ENCODE results near the gene IGSF21. TPM values are rescaled to one million over a fixed set of nuclear protein-coding genes. Genes with fewer than 3 reads are reported as not detected.

IGSF21 gene
- total and polyA plus RNA-seq, 2 donors (not counting 1 experiment from before 2014, with no cell fraction given): not detected

DNA sequence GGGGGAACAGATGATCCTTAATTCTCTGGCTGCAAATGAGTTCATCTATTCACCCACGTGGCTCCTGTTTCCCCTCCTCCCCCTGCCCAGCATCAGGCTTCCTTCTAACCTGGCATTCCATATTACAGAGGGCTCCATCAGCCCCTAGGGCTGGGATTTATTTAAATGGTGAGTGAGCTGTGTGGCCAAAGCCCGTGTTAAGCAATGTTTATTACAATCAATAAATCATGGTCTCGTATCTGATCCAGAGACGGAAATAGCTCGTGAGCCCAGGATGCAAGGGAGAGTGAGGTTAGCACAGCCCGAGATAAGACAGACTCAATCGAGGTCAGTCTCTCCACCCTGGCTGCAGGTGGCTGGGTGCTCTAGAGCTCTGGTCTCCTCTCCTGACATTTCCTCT is 43.1 kb upstream of the IGSF21 start:
- H3K4me1 Mint-ChIP-seq: no peaks in the 10 kb centered on the region
- no peak overlapping the region for H2AFZ ChIP-seq (ENCODE audit: insufficient read depth, low read depth, low read length, poor library complexity, severe bottlenecking)
- H3K4me2 ChIP-seq (replicated peaks; ENCODE audit: low read depth, low read length, poor library complexity, severe bottlenecking): no peak overlapping the region
- no peaks in the 10 kb centered on the region for H3K4me1 ChIP-seq (ENCODE audit: control insufficient read depth in 2 of 2, insufficient read depth in 2 of 2, low read length in 2 of 2)
- no peaks in the 10 kb centered on the region for H3K36me3 ChIP-seq (replicated peaks in 1 of 2; ENCODE audit: control extremely low read depth in 1 of 2, control insufficient read depth in 1 of 2, extremely low read depth in 1 of 2, insufficient read depth in 2 of 2, low read length in 1 of 2)
- peaks cover 2% of the 10 kb centered on the region for H3K9me3 Mint-ChIP-seq (ENCODE audit: insufficient read depth)
- no peak overlapping the region for H3K27ac ChIP-seq (ENCODE audit: low read length in 2 of 2)
- peaks cover 0 to 4% (median 0%) of the 10 kb centered on the region in 3 donors for H3K9me3 ChIP-seq (ENCODE audit: control extremely low read depth in 1 of 3, control insufficient read depth in 2 of 3, insufficient read depth in 1 of 3, low read length in 2 of 3)
- intact Hi-C loops (cut with micrococcal nuclease): no loop called here
- no peak for DNase-seq
- H3K4me3 Mint-ChIP-seq: no peak overlapping the region
- H3K27ac Mint-ChIP-seq: no peak overlapping the region
- no peak overlapping the region for H3K4me3 ChIP-seq (ENCODE audit: control extremely low read depth in 1 of 5, extremely low read depth in 1 of 5, insufficient read depth in 1 of 5, low read depth in 2 of 5, low read length in 4 of 5)
- ChIA-PET CTCF (no interaction called here), POLR2A (no interaction called here)
- no peak overlapping the region for H3K9ac ChIP-seq (ENCODE audit: low read length)
- H3K79me2 ChIP-seq (ENCODE audit: control insufficient read depth, insufficient read depth, low read length): no peaks in the 10 kb centered on the region
- H4K20me1 ChIP-seq (ENCODE audit: control insufficient read depth, insufficient read depth, low read length, poor library complexity, severe bottlenecking): no peaks in the 10 kb centered on the region
- H3K27me3 Mint-ChIP-seq: peaks cover 23% of the 10 kb centered on the region
- 14% methylated on average over 4 of the region's 7 CpGs for WGBS (ENCODE audit: insufficient coverage)
- ATAC-seq (ENCODE audit: low read depth): no peak
- H3K27me3 ChIP-seq (replicated peaks in 1 of 4; ENCODE audit: control extremely low read depth in 1 of 4, control insufficient read depth in 3 of 4, insufficient read depth in 4 of 4, low read length in 3 of 4): peaks cover 0 to 8% (median 2%) of the 10 kb centered on the region in 4 experiments
- TF ChIP-seq EZH2 (IDR thresholded peaks at IDR 0.05; ENCODE audit: borderline replicate concordance, insufficient read depth, low read depth, low read length, poor library complexity, severe bottlenecking): no peak
- TF ChIP-seq, protein P1, sequence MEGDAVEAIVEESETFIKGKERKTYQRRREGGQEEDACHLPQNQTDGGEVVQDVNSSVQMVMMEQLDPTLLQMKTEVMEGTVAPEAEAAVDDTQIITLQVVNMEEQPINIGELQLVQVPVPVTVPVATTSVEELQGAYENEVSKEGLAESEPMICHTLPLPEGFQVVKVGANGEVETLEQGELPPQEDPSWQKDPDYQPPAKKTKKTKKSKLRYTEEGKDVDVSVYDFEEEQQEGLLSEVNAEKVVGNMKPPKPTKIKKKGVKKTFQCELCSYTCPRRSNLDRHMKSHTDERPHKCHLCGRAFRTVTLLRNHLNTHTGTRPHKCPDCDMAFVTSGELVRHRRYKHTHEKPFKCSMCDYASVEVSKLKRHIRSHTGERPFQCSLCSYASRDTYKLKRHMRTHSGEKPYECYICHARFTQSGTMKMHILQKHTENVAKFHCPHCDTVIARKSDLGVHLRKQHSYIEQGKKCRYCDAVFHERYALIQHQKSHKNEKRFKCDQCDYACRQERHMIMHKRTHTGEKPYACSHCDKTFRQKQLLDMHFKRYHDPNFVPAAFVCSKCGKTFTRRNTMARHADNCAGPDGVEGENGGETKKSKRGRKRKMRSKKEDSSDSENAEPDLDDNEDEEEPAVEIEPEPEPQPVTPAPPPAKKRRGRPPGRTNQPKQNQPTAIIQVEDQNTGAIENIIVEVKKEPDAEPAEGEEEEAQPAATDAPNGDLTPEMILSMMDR (IDR thresholded peaks at IDR 0.05): no peak

DNA sequence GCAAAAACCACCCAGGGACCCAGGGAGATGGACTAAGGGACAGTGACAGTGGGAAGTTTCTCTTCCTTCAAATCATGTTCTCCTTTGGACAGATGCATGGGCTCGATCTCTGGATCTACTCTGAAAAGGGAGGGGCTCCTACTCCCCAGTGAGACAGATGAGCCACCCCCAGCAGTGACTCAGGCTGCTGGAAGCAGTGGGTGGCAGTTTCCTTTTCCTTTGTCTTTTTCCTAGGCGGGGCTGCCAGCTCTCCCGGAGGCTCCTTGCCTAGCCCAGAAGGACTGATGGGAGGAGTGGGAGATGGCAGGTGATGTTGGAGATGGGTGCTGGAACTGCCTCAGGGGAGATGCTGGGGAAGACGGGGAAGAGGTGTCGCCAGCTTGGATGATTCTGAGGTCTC is 41.0 kb upstream of the IGSF21 start:
- Histone ChIP-seq H3K27ac (ENCODE audit: low read length in 2 of 2) (no peak overlapping the region), H2AFZ (ENCODE audit: insufficient read depth, low read depth, low read length, poor library complexity, severe bottlenecking) (no peak overlapping the region), H3K4me2 (replicated peaks; ENCODE audit: low read depth, low read length, poor library complexity, severe bottlenecking) (no peak overlapping the region), H3K4me3 (ENCODE audit: control extremely low read depth in 1 of 5, extremely low read depth in 1 of 5, insufficient read depth in 1 of 5, low read depth in 2 of 5, low read length in 4 of 5) (no peak overlapping the region), H3K27me3 (replicated peaks in 1 of 4; ENCODE audit: control extremely low read depth in 1 of 4, control insufficient read depth in 3 of 4, insufficient read depth in 4 of 4, low read length in 3 of 4) (peaks cover 0 to 8% (median 2%) of the 10 kb centered on the region in 4 experiments), H4K20me1 (ENCODE audit: control insufficient read depth, insufficient read depth, low read length, poor library complexity, severe bottlenecking) (no peaks in the 10 kb centered on the region), H3K9ac (ENCODE audit: low read length) (no peak overlapping the region), H3K79me2 (ENCODE audit: control insufficient read depth, insufficient read depth, low read length) (no peaks in the 10 kb centered on the region), H3K4me1 (ENCODE audit: control insufficient read depth in 2 of 2, insufficient read depth in 2 of 2, low read length in 2 of 2) (no peaks in the 10 kb centered on the region), H3K9me3 (ENCODE audit: control extremely low read depth in 1 of 3, control insufficient read depth in 2 of 3, insufficient read depth in 1 of 3, low read length in 2 of 3) (peaks cover 0 to 4% (median 0%) of the 10 kb centered on the region in 3 donors), H3K36me3 (replicated peaks in 1 of 2; ENCODE audit: control extremely low read depth in 1 of 2, control insufficient read depth in 1 of 2, extremely low read depth in 1 of 2, insufficient read depth in 2 of 2, low read length in 1 of 2) (no peaks in the 10 kb centered on the region)
- Mint-ChIP-seq H3K4me3 (no peak overlapping the region), H3K4me1 (no peaks in the 10 kb centered on the region), H3K9me3 (ENCODE audit: insufficient read depth) (peaks cover 2% of the 10 kb centered on the region), H3K27ac (no peak overlapping the region), H3K27me3 (peaks cover 26% of the 10 kb centered on the region)
- 100% methylated on average over 2 of the region's 5 CpGs for WGBS (ENCODE audit: insufficient coverage)
- CTCF ChIA-PET: no interaction called here
- intact Hi-C loops (cut with micrococcal nuclease): no loop called here
- no peak for ATAC-seq (ENCODE audit: low read depth)
- no peak for DNase-seq
- no peak for TF ChIP-seq EZH2 (IDR thresholded peaks at IDR 0.05; ENCODE audit: borderline replicate concordance, insufficient read depth, low read depth, low read length, poor library complexity, severe bottlenecking)
- TF ChIP-seq, protein P1 (IDR thresholded peaks at IDR 0.05): no peak
- POLR2A ChIA-PET: no interaction called here
